GM18858 (cell line): ENCODE data around the gene GALR2.

Source experiments
- ATAC-seq: cut with Tn5 transposase; IDR thresholded peaks from one replicate; pipeline ENCODE4 v1.9.1; 2021; ENCODE audit not compliant: unreplicated experiment

The GALR2 gene

DNA sequence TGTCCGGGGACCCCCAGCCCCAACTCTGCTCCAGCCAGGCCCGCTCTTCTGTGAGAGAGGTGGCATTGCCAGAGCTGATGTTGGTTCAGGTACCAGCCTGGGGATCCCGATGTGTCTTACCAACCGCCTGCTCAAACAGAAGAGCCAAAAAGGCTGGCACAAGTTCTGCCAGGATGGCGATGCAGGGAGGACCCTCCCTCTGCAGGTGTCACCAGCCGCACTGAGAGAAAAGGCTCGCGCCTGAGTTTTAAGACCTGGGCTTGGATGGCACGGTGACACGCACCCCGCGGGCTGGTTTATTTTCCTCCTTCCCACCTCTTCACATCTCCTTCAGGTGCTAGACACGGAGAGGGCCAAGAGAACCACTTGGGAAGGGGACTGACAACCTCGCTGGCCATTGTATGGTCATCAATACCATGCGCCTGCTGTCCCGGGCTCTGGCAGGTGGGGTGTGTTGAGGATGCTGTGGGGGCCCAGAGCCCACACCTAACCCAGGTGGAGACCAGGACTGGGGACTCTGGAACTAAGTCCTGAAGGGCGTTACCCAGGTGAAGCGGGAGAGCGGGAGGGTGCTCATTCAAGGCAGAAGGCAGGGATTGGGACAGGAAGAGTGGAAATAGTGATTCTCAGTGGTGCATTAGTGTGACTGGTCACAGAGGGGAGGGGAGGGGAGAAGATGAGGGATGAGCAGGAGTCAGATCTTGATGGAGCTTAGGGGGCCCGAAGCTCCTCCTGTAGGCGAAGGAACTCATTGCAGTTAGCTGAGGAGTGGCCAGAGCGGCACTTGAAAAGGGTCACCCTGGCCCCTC lies 50.2 kb downstream of the GALR2 start:
- no peak for ATAC-seq

DNA sequence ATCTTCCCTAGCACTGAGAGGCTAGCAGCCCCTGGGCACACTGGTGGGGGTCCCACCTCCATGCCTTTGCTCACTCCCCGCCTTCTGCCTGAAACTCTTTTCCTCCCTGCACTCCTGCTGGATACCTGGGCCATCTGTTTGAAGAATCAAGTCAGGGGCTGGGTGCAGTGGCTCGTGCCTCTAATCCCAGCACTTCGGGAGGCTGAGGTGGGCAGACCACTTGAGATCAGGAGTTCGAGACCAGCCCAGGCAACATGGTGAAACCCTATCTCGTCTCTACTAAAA lies 50.8 kb downstream of the GALR2 start:
- ATAC-seq = no peak

DNA sequence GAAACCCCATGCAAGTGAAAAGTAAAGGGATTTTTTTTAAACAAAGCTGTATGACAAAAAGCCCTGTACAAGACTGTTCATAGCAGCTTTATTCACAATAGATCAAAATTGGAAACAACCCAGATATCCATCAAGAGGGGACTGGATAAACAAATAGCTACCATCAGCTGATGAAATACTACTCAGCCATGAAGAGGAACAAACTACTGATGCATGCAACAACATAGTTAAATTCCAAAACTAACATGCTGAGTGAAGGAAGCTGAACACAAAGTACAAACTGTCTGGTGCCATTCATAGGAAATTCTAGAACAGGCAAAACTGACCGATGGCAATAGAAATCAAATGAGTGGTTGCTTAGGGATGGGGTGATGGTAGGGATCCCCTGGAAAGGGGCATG lies 51.3 kb downstream of the GALR2 start:
- no peak for ATAC-seq
